HG03175 (cell line): ENCODE data around the gene DLX1.

Experiments used
- ATAC-seq: cut with Tn5 transposase; IDR thresholded peaks from one replicate; pipeline ENCODE4 v1.9.1; 2021; ENCODE audit warnings: mild to moderate bottlenecking, moderate library complexity; ENCODE audit not compliant: unreplicated experiment

DLX1 gene

DNA sequence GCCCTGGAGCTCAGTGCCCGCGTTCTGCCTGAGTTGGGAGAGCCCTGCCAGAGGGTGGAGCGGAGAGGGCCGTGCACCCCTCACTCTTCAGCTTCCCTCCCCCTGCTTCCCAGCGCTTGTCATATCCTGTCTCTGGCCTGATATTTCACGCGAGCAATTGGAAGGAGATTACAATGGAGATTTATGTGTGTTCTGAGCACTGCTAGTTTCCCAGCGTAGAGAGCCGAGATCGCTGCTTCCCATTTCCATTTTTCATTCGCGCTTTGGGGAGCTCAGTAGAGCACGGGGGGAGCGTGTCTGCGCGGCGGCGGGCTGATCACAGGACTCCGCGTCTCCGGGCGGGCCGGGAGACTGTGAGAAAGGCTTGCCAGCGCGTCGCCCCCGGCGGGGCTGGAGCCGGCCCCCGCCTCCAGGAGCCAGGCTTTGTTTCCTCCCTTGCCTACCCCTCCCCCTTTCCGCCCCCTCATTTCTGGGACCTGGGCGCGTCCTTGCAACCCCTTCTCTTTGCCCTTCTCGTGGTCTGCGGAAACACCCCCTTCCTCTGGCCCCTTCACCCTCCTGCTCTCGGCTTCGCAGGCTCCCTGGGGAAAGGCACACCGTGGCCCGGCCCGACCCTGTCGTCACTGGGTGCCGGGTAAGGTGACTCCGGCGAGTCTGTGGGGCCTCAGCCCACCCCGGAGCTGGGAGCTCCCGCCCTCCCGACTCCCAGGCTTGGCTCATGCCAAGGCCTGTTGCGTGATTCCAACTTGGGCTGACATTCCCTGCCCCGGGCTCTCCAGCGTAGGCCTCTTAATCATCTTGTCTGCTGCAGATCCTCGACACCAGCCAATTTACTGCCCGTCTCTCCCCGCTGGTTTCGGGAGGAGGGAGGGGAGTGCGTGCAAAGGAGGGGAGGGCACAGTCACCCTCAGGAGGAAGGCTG, 11.6 kb downstream of the DLX1 start:
- ATAC-seq: no peak

DNA sequence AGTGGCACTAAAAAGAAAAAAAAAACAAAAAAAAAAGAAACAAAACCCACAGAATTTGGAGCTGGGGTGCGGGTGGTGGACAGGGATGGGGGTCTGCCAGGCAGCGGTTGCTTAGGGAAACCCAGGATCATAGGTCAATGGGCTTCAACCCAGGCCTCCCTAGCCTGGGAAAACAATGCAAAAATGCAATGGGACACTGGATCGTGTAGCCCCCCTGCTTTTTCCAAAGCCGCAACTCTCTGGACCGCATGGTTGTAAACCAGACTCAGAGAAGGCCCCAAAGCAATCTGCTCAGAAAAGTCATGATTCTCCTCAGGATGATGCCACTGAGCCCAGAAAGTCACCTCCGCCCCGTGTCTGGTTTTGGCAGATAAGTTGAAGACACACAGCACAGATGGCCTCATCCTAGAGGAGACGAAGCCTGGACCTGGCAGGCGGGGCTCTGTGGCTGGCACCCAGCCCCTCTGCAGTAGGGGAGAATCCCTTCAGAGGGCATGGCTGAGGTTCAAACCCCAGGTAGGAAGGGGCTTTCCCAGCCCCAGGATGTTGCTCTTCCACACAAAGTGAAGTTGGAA, 12.3 kb downstream of the DLX1 start:
- ATAC-seq: no peak

DNA sequence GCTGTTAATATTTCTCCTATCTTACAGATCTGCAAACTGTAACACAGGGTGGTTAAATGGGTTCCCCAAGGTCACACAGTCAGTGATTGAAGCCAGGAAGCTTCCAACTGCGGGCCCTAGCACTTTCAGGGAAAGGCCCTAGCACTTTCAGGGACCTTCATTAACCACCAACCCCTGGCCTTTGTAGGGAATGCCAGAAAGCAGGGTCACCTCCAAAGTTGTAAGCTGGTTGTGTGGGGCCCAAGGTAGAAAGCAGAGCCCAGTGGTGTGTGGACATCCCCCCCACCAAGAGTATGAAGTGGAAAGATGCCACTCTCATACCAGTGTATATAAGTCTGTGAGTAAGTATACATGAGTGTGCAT, 13.0 kb downstream of the DLX1 start:
- ATAC-seq: no peak

DNA sequence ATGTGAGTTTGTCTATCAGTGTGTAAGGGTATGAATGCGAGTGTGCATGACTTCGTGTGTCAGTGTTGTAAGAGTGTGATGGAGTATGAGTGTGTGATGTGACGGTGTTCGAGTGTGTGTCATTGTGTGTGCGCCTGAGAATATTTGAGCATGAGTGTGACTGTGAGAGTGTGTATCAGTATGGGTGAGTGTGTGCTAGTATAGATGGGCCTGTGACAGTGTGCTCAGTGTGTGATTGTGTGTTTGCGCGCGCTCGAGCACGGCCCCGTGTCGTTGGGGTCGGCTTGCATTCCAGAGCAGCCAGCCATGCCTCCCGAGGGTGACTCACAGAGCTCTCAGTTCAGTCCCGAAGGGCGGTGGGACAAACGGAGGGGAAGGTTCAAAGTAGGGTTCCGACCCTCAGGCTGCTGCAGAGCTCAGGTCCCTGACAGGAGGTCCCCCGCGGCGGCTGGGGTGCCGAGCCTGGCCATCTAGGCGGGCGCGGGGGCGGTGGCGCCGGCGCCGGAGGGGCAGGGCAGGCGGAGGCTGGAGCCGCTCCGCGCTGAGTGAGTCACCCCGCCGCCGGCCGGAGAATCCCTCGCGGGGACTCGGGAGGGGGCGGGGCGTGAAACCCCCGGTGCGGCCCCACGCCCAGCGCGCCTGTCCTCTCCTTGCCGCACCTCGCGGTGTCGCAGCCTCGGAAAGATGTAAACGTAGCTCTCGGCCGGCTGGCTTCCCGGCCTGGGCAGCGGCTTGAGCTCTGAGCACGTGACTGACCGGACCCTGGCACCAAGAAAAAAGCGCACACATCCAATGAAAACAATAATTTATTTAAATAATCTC, 13.6 kb downstream of the DLX1 start:
- no peak for ATAC-seq

DNA sequence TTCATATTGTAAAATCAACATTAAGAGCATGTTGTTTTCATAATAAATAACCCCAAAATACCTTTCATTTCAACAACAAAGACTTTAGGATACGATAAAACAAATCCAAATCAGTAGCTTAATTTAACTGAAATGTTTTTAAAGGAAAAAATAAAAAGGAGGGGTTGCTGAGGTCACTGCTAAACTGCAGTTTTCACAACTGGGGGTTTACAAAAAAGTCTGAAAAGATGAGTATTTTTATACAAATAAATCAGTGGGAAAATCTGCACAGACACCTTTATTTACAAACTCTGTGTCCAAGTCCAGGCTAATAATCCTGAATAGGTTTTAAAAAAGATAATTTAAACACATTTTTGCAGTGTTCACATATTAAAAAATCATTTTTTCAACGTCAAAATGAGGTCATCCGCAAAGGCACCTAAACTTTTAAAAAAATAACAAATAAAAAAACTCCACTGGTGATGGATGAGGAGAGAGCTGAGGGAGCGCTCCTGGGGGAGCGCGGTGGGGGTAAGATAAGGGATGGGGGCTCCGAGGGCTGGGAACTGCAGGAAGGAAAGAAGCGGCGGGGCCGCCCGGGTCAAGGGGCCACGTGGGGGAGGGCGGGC, 14.3 kb downstream of the DLX1 start:
- no peak for ATAC-seq

DNA sequence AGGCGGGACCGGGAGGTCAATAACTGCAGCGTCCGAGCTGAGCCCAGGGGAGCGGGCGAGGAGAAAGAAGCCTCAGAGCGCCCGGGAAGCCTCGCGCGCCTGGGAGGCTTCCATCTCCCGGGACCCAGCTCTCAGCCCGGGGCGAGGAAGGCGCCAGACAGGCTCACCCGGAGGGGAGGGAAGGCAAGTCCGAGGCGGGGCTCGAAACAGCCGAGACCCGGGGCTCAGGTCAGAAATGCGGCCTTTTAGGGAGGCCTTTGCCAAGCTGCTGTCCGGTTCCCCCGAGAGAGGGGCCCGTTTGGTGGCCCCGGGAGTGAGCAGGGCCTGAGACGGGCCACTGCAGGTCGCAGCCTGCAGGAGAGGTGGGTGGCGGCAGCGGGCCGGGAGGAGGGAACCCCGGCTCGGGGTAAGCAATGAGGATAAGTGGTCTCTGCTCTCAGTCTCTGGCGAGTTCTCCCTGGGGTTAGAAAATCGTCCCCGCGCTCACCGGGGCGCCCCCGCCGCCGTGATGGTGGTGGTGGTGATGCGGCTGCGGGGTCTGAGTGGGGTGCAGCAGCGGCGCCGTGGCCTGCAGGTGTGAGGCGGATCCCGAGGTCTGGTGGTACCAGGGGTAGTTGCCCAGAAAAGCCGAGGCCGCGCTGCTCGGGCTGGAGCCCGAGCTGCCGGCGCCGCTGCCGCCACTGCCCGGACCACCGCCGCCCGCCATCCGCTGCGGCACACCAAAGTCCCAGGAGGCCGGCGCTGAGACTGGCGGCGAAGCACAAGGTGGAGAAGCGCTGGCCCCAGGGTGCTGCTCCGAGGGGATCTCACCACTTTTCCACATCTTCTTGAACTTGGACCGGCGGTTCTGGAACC, 15.0 kb downstream of the DLX1 start:
- no peak for ATAC-seq

DNA sequence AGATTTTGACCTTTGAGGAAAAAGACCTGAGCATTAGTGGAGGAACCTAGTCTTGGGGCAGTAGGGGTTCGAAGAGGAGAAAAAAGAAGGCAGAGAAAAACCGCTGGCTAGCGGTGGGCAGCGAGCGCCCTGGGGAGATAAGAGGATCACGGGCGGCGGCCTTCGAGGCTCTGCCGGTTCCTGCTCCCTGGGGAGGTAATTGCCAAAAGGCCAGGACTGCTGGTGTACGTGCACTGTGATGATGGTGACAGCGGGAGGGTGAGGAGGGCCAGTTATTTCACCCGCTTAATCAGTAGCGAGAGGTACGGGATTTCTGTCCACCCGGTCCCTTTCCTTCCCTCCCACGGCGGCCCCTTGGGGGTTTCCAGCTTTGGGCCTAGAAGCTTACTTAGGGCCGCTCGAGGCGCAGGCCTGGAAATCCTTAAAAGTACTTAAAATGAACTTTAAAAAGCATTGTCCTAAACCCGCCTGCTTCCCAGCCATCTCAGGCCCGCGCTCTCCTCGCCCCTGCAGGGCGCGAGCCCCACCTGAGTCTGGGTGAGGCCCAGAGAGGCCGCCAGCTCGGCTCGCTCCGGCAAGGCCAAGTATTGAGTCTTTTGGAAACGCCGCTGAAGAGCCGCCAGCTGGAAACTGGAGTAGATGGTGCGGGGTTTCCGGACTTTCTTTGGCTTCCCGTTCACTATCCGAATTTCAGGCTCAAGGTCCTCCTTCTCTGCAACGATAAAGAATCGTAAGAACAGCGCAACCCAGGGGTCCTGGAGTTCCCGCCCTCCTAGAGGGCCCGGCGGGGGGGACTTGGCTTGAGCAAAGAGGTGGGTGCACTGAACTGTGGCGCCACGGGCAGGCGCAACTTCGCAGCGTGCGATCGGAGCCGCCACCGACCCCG, 15.9 kb downstream of the DLX1 start:
- ATAC-seq: no peak

DNA sequence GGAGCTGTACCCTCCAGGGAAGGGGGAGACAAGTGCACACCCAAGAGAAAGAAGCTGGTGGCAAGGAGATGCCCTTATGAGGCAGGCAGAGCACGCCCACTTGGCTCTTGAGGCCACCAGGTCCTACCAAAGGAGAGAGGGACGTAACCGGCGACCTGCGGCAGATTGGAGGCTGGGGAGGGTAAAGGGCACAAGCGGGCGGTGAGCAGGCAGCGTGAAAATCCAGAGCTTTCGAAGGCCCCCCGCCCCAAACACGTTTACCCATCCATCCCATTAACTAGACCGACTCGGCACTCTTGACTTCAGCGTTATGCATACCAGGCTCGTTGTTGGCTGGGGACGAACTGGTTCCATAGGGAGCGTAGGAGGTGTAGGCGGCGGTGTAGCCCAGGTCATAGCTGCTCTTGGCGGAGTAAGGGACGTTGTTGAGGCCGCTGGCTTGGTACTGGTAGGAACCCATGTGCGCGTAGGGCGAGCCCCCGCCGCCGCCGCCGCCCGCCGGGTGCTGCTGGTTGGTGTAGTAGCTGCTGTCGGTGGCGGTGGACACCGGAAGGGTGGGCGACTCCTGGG, 16.6 kb downstream of the DLX1 start:
- ATAC-seq: no peak

DNA sequence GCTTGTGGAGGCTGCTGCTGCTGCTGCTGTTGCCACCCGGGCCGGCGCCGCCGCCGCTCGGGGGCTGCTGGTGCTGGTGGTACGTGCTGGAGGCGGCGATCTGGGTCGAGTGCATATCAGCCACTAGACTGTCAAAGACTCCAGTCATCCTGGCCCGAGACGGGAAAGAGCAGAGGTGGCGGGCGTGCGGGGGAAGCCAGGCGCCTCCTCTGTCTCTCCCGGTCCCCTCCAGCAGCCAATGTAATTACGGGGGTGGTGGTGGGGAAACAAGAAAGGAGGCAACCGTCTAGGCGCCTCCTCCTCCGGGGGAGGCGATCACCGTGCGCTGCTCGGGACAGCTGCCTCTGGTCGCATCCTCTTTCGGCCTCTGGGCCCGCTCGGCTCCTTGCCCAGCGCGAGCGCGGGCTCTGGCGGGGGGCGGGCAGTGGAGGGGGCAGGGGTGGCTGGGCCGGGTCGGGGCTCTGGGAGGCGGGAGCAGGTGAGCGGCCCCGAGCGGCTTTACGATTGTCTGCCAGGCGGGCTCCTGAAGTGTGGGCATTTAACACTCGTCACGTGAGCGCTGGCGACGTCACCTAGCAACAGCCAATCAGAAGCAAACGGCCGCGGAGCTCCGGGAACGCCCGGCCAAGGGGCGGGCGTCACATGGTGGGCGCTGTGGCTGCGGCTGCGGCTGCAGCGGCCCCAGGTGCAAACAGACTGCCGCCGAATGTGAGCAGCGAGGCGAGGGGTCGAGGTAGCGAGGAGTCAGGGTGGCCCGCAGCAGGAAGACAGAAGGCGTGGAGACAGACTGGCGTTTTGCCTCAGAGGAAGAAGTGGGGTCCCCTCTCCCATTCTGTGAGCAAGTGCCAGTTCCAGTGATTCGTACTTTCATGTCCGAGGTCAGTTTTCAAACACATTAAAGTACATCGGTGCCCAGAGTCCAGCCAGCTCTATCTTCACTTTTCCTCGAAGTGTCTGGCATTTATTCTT, 17.4 kb downstream of the DLX1 start, which contains the start of gene DLX2:
DLX2 (minus strand) TSS at position 510 of the 969 bp plus-strand sequence; CDS start at position 148, 362 bp downstream.
- peak; percentile 70 for ATAC-seq

DNA sequence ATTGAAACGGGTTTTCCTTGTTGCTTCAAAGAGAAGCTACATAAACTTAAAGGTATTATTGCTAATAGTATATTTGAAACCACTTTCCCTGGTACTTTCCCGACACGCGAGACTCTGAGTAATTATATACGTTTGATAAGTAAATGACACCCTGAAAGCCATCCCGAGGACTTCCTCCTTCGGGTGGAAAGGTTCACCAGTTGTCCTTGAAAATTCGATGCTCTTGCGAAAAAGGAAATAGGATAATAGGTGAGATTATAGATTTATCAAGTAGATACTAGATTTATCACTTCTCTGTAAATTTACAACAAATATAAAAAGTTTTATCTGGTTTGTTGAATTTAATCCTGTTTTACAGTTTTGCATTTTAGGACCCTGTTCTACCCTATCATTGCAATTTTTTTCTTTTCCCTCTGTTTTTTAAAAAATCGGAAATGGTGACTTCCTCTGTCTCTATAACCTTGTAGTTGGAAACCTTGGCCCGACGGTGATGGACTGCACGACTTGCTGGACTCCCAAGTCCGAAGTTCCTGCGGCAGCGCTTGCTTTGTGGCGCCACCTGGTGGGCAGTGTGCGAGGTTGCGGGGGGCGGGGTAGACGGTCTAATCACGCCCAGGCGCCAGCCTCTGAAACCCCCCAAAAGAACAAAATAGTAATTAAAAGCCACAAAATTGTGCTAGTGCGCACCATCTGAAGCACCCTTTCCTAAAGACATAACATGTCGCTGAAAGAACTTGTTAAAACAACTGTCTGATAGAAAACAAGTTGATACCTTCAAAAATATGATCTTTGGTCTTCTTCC, 18.4 kb downstream of the DLX1 start:
- no peak for ATAC-seq

DNA sequence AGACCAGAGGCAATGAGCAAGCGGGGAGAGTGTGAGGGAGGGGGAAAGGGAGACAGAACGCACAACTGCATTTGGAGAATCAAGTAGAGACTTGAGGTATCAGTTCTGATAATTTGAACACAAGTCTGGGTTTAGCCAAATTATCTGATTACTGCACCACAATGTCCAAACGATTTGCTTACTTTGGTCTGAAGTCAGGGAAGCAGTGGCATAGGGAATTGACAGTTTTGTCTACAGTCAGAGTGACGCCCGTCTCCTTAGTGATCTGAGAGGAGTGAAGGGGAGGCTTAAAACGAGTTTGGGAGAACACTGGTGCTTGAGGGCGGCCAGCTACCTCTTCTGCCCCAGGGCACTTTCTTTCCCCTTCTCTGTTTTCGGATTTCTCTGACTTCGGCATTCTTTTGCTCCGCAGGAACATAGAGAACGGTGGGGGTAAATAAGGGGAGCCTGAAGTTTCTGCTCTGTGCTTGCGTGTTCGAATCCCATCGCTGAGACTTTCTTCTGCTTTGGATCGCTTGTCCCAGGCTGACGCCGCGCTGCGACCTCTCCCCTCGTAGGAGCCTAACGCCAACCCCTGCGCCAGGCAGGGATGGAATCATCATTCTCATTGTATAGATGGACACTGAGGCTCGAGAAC, 20.3 kb downstream of the DLX1 start:
- ATAC-seq: no peak

DNA sequence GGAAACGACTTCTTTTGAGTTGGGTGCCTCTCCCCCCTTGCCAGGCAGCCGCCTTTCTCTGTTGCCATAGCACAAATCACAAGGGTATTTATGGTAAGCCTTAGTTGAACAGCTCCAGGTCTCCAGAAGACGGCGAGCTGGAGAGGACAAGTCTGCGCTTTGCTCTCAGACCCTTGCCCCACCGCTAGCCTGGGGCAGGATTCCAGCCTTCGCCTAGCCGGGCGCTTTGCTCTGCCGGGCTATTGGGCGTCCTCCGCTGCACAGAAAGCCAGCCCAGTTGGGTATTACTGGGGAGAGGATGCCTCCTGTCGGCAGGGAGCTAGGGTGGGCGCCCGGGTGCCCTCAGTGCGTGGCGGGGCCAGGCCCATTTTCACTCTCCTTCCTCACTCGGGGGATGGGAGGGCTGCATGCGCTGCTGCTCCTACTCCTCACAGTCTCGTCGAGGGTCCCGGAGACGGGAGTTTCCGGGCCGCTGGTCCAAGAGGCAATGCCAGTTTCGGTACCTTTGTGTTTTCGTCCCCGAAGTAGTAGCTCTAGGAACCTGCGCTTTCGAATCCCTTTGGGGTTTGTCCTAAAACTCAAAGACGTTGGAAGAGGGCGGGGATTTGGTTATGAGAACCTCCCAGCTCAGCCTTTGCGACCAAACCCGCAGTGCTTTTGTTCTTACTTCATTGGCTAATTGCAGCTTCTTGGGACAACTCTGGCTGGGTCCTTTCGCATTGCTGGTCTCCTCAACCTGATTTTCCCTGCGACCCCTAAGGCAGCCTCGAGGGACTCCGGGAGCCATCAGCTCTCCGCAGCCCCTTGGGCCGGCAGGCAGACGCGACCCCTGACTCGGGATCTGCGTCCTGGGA, 21.0 kb downstream of the DLX1 start:
- no peak for ATAC-seq

DNA sequence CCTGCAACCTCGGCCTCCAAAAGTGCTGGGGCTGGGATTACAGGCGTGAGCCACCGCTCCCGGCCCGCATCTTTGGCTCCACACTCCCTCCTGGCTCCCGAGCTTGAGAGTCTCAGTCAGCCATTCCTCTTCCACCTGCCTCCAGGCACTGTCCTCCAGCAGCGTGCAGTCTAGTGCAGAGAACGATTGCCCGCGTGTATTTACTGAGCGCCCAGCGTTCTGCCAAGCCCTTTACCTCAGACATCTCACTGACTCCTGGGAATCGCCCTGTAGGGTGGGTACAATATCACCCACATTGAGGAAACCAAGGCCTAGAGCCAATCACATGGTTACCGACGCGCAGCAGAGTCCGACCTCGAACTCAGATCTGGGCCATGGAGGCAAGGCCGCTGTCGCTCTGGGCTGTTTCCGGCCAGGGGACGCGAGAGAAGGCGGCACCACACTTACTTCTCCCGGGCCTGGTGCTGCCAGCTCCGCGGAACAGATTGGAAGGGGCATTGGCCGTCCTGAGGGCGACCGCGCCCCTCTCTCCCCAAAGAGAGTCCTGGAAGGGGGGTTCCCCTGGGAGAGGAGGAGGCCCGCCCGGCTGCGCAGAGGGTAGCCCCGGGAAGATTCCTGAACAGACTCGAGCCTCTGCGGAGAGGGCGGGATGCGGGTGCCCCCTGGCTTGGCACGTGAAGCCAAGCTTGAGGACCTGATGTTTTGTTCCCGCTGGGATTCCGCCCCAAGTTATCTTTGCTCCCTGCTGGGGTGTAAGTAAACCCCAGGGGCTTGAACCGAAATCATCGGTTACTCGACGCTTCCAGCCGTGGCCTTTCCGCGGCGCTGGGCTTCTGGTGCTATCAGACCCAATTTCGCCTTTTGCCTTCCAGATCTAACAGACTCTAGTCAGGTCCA, 22.6 kb downstream of the DLX1 start:
- no peak for ATAC-seq

DNA sequence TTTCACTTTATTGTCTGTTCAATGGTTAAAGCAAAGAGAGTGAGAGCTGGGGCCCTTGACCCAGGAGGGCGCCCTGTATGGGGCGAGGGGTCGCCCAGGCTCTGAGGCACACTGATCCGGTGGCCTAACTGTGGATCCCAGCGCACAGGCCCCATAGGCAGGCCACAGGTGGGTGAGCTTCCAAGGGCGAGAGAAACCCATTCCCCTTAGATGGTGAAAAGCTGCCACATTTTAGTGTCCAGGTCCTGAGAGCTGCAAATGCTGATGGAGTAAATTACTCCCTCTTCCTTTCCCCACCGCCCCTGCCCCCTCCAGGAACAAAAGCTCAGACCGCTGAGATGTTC, 23.3 kb downstream of the DLX1 start:
- no peak for ATAC-seq
